Lung (tissue), 12 donors: ENCODE measurements around the gene MRO. TPM values are rescaled to one million over a fixed set of nuclear protein-coding genes. Genes with fewer than 3 reads are reported as not detected.

Source experiments
- ATAC-seq: fragments of 200-7000 bp; cut with Tn5 transposase; one replicate; pipeline ENCODE4 v1.9.1; 2020; ENCODE audit warnings: moderate number of reproducible peaks; ENCODE audit not compliant: insufficient read depth, low FRiP score
- DNase-seq, 3 donors: peaks; one replicate each; pipeline ENCODE4 v3.0.0-alpha.2; 2013 to 2017
- H3K27ac ChIP-seq, 2 donors: one replicate each; pipeline ENCODE4 v1.5.1; 2013; ENCODE audit warnings: mild to moderate bottlenecking in 2 of 2, moderate library complexity in 2 of 2, control low read depth in 1 of 2, inconsistent platforms in 1 of 2, low read depth in 1 of 2, low read length in 1 of 2
- H3K27me3 ChIP-seq, 3 donors: one replicate each; pipeline ENCODE4 v1.5.1; 2013; ENCODE audit warnings: low read length in 2 of 3; ENCODE audit not compliant: control insufficient read depth in 3 of 3, insufficient read depth in 3 of 3
- H3K36me3 ChIP-seq, 4 donors: one replicate each; pipeline ENCODE4 v1.5.1; 2013; ENCODE audit warnings: low read length in 4 of 4, mild to moderate bottlenecking in 1 of 4, moderate library complexity in 1 of 4; ENCODE audit not compliant: control insufficient read depth in 4 of 4, insufficient read depth in 4 of 4
- H3K4me1 ChIP-seq, 5 donors: one replicate each; pipeline ENCODE4 v1.5.1; 2013; ENCODE audit warnings: low read length in 5 of 5, mild to moderate bottlenecking in 2 of 5, moderate library complexity in 1 of 5; ENCODE audit not compliant: control insufficient read depth in 5 of 5, insufficient read depth in 5 of 5
- H3K4me3 ChIP-seq: one replicate; pipeline ENCODE4 v1.5.1; 2013; ENCODE audit warnings: mild to moderate bottlenecking, control low read depth, moderate library complexity
- H3K9ac ChIP-seq, 2 donors: one replicate each; pipeline ENCODE4 v1.5.1; 2013; ENCODE audit warnings: low read length in 2 of 2, control low read depth in 1 of 2; ENCODE audit not compliant: insufficient read depth in 1 of 2
- H3K9me3 ChIP-seq, 4 donors: one replicate each; pipeline ENCODE4 v1.5.1; 2013; ENCODE audit warnings: low read length in 3 of 4, mild to moderate bottlenecking in 1 of 4, moderate library complexity in 1 of 4; ENCODE audit not compliant: control insufficient read depth in 4 of 4, insufficient read depth in 3 of 4
- CTCF ChIP-seq: IDR thresholded peaks from 2 replicates; pipeline ENCODE4 v1.5.1; 2012; ENCODE audit warnings: mild to moderate bottlenecking; ENCODE audit errors: control extremely low read depth, extremely low read depth
- WGBS, 2 donors: extraction: QIAGEN DNeasy Blood & Tissue Kit; methylation state at CpG; one replicate each; pipeline ENCODE4 v1.1.7; 2013; 5-methylcytosine and 5-hydroxymethylcytosine counted together
- polyA plus RNA-seq, 2 donors: library from polyadenylated mRNA; stranded (reverse); fragments of 200-250 nt; gene quantifications; one replicate each; pipeline ENCODE4 v1.2.1, GENCODE V29; 2013
- total RNA-seq, 2 donors: library from RNA; depleted of rRNA in 1 of 2; stranded (reverse); fragments of >200 nt in 1 of 2; gene quantifications; one replicate each; pipeline ENCODE4 v1.2.1, GENCODE V29; 2014 to 2021
- donor health status: control.
- donor health status: control.
- donor health status: Bipolar disorder and iron deficiency.
- donor health status: healthy.
- donor health status: DM: yes; HTN: yes; CAD: no.

MRO gene
- total and polyA plus RNA-seq, 4 donors = 0.05 to 0.71 (median 0.22) TPM

DNA sequence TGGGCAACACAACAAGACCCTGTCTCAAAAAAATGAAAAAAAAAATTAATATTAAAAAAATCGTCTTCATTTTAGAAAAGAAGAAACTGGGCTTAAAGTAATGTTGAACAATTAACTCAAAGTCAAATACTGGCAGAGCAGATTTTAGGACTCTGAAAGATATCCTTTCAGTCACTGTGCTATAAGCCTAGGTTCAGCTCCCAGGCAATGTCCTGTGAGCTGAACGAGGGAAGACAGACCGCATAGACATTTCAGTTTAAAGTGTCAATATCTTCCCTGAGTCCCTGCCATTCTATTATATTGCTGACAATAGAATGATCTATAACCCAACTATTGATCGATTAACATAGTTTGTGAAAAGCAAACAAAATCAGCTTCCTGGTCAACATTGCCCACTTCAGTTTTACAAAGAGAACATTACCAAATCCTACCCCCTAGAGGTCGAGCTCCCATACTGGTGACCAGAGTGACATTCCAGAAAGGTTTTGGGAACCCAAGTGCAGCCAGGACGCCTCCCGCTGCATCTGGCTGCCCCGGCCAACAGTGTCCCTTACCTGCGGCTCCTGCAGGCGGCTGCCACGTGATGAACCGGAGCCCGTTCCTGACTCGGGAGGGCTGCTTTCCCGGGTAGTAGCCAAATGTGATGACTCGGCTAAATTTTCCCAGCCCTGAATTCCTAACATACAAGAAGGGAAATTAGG is 639 bp downstream of the MRO start:
- H3K27me3 ChIP-seq = peaks cover 0 to 2% (median 0%) of the 10 kb centered on the region in 3 donors
- no peak for TF ChIP-seq CTCF
- H3K9me3 ChIP-seq = no peaks in the 10 kb centered on the region
- H3K36me3 ChIP-seq = no peaks in the 10 kb centered on the region
- H3K4me3 ChIP-seq = no peak overlapping the region
- 16 to 17% methylated on average over 16 of the region's 16 CpGs for WGBS, 2 donors
- peaks cover 2 to 23% (median 4%) of the 10 kb centered on the region in 5 donors for H3K4me1 ChIP-seq
- ATAC-seq (no peak), DNase-seq (peak; percentile 19 to 43 (median 30))
- no peak overlapping the region for H3K27ac ChIP-seq
- no peak overlapping the region for H3K9ac ChIP-seq

- H3K27me3 ChIP-seq = peaks cover 0 to 2% (median 0%) of the 10 kb centered on the region in 3 donors
- no peaks in the 10 kb centered on the region for H3K9me3 ChIP-seq
- DNase-seq (peak in 1 of 3 donors; percentile 12), ATAC-seq (no peak)
- H3K9ac ChIP-seq = no peak overlapping the region
- no peaks in the 10 kb centered on the region for H3K36me3 ChIP-seq
- no peak for TF ChIP-seq CTCF
- 81 to 91% methylated on average over 7 of the region's 7 CpGs for WGBS, 2 donors
- H3K27ac ChIP-seq = no peak overlapping the region
- no peak overlapping the region for H3K4me3 ChIP-seq
- H3K4me1 ChIP-seq = peaks cover 2 to 23% (median 4%) of the 10 kb centered on the region in 5 donors
Observed at GRCh38 chr18:50816419-50817166, 3.2 kb downstream of the MRO start.

DNA sequence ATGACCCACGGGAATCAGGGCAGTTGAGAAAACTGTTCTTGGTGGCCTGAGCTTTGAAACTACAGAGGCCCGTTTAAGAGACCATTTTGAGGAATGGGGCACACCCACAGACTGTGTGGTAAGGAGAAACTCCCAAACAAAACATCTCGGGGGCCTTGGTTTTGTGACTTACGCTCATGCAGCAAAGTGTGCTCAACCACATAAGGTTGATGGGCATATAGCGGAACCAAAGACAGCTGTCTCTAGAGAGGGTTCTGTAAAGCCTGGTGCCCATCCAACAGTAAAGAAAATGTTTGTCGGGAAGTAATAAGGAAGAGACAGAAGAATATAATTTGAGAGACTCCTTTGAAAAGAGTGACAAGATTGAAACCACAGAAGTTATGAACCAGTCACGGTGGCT is 5.4 kb downstream of the MRO start:
- H3K4me1 ChIP-seq = peaks cover 0 to 13% (median under 1%) of the 10 kb centered on the region in 5 donors

More for the DNA sequence above, 5.4 kb downstream of the MRO start:
- Histone ChIP-seq H3K36me3 (no peaks in the 10 kb centered on the region), H3K27ac (no peak overlapping the region), H3K4me3 (no peak overlapping the region), H3K9me3 (no peaks in the 10 kb centered on the region), H3K9ac (no peak overlapping the region), H3K27me3 (peaks cover 0 to 2% (median 0%) of the 10 kb centered on the region in 3 donors)
- no peak for TF ChIP-seq CTCF
- ATAC-seq = no peak
- DNase-seq = no peak
- WGBS, 2 donors = 76 to 77% methylated on average over 7 of the region's 7 CpGs
